ENCODE results near the gene TBL3. TPM values are rescaled to one million over a fixed set of nuclear protein-coding genes. Genes with fewer than 3 reads are reported as not detected.

TBL3 gene
- 38.5 and 44.5 TPM in 2 replicates for total RNA-seq

GRCh38 chr16:1971796-1972489 lies at the start of gene TBL3:
Gene TBL3, plus strand, starts transcription at chr16:1972053. Its CDS starts 112 bp downstream, at chr16:1972165.
- FAIRE-seq (no peak), DNase-seq (ENCODE audit: low read depth) (peak; percentile 79)
- Histone ChIP-seq H3K36me3 (ENCODE audit: control insufficient read depth, insufficient read depth, low read length) (peaks cover 16% of the 10 kb centered on the region), H3K27me3 (ENCODE audit: control insufficient read depth, insufficient read depth, low read length) (no peaks in the 10 kb centered on the region), H3K4me3 (ENCODE audit: low read depth, low read length) (peak within 1 kb of the TSS; percentile 99)
- TF ChIP-seq CTCF (IDR thresholded peaks at IDR 0.05; ENCODE audit: insufficient read depth, low read length, severe bottlenecking): no peak

- H3K27me3 ChIP-seq (ENCODE audit: control insufficient read depth, insufficient read depth, low read length): peaks cover 43% of the 10 kb centered on the region
- H3K36me3 ChIP-seq (ENCODE audit: control insufficient read depth, insufficient read depth, low read length): no peaks in the 10 kb centered on the region
- FAIRE-seq (no peak), DNase-seq (ENCODE audit: low read depth) (no peak)
- no peak overlapping the region for H3K4me3 ChIP-seq (ENCODE audit: low read depth, low read length)
- no peak for TF ChIP-seq CTCF (IDR thresholded peaks at IDR 0.05; ENCODE audit: insufficient read depth, low read length, severe bottlenecking)
These were observed 49.5 kb upstream of the TBL3 start for GRCh38 chr16:1922357-1922756.

- Histone ChIP-seq H3K36me3 (ENCODE audit: control insufficient read depth, insufficient read depth, low read length) (no peaks in the 10 kb centered on the region), H3K27me3 (ENCODE audit: control insufficient read depth, insufficient read depth, low read length) (peaks cover 38% of the 10 kb centered on the region), H3K4me3 (ENCODE audit: low read depth, low read length) (no peak overlapping the region)
- DNase-seq (ENCODE audit: low read depth) (no peak), FAIRE-seq (no peak)
- peak; percentile 25 for TF ChIP-seq CTCF (IDR thresholded peaks at IDR 0.05; ENCODE audit: insufficient read depth, low read length, severe bottlenecking)
These were observed 48.4 kb upstream of the TBL3 start for GRCh38 chr16:1923299-1924034.

- DNase-seq (ENCODE audit: low read depth) (no peak), FAIRE-seq (no peak)
- TF ChIP-seq CTCF (IDR thresholded peaks at IDR 0.05; ENCODE audit: insufficient read depth, low read length, severe bottlenecking): no peak
- peaks cover 33% of the 10 kb centered on the region for H3K27me3 ChIP-seq (ENCODE audit: control insufficient read depth, insufficient read depth, low read length)
- H3K36me3 ChIP-seq (ENCODE audit: control insufficient read depth, insufficient read depth, low read length): no peaks in the 10 kb centered on the region
- no peak overlapping the region for H3K4me3 ChIP-seq (ENCODE audit: low read depth, low read length)
These were observed 47.8 kb upstream of the TBL3 start for GRCh38 chr16:1924095-1924494.

GRCh38 chr16:1926271-1926670 lies 45.6 kb upstream of the TBL3 start:
- Histone ChIP-seq H3K36me3 (ENCODE audit: control insufficient read depth, insufficient read depth, low read length) (no peaks in the 10 kb centered on the region), H3K27me3 (ENCODE audit: control insufficient read depth, insufficient read depth, low read length) (peaks cover 16% of the 10 kb centered on the region), H3K4me3 (ENCODE audit: low read depth, low read length) (no peak overlapping the region)
- no peak for TF ChIP-seq CTCF (IDR thresholded peaks at IDR 0.05; ENCODE audit: insufficient read depth, low read length, severe bottlenecking)
- no peak for FAIRE-seq
- DNase-seq (ENCODE audit: low read depth): no peak
